ENCODE measurements around the gene NIN.

NIN gene

DNA sequence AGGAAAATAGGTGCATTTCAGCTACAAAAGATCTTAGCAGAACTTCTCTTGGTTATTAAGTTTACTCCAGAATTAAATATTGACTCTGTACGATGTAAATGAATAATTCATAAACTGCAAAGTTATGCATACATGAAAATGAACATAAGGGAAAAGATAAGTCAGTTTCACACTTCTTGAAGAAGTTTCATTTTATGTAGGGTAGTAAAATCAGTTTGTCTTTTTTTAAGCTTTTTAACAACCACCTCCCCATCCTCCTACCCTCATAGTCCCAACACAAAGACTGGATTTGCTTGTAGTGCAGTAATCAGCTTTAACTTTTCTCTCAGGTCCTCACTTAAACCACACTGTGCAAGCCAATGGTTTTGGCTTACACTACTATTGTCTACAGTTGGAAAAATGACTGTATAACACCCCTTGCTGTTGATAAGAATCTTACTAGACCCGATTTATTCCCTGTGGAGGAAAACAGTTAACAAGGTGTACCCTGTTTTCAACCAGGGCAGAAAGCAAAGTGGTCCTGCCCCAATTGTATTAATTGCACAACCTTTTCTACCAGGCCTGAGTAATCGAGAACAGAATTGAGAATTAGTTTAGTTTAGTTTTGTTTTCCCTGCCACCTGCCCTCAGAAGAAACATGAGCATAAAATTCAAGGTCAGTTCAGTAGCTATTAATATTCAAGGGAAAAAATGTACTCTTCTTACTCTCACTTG is 44.1 kb downstream of the NIN start:
- FAIRE-seq: no peak

DNA sequence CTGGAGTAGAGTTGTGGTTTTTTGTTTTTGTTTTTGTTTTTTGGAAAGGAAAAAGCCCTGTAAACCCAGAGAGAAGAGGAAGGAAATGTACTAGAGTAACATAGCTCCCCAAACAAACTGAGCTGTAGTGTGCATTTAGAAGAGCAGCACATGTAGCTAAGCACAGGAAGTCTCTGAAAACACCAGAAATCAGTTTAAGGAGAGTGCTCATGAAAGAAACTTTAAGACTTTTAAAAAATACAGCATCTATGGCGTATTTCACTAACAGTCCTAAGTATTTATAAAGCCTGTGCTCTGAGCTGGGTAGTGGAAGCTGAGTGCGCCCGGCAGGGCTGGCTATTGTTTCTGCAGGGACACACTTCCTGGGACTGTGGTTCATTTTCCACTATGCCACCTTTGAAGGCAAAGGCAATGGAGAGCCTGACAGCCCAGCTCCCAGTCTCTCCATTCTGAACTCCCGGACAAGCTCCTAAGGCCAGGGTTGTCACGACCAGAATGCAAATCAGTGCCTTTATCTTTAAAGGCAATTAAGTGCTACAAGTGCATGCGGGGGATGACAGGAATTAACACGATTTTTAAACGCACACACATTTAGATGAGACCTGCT is 45.4 kb downstream of the NIN start:
- FAIRE-seq: no peak

DNA sequence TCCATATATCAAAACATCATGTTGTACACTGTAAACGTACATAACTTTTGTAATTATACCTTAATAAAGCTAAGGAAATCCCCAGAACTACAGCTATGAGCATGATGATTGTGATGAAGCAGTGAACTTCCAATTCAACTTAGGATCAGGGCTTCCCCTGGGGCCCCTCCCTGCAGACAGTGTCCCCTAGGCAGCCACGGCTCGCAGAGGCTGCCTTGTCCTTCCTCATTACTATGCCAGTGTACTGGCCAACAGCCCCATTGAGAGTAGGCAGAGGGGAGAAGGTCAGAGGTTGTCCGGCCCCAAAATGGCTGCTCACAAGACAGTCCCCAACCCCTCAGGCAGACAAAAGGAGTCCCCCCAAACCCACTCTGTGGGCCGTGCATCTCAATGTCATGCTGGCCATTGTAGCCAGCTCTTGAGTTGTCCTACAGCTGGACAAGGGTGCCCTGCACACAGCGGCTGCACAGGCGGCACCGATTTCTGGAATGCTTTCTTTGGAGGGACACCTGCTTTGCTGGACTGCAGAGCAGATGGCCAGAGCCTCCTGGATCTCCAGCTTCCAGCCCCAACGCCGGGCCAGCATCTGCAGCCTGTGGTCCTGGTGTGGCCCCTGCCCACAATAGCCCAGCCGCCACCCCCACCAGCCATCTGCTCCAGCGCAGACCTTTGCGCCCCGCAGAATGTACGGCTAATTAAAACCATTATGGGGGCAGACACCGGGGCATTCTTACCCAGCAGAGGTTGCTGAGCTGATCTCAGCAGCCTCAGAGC is 46.1 kb downstream of the NIN start:
- no peak for FAIRE-seq

DNA sequence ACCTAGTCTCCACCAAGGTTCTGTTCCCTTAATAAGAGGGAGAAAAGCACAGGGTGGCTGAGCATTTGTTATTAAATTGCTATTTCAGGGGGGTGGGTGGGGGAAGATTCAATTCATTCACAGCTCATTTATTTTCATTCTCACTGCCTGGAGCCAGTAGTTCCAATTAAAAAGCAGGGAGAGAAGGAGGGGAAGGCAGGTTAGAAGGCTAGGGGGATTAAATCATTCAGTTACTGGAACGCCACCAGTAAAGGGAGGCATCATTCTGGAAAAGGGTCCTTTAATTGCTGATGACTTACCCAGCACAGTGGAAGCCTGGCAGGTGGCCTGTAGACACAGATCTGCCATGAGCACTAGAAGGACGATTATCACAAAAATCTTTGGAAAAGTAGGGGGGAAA is 47.4 kb downstream of the NIN start:
- no peak for FAIRE-seq

DNA sequence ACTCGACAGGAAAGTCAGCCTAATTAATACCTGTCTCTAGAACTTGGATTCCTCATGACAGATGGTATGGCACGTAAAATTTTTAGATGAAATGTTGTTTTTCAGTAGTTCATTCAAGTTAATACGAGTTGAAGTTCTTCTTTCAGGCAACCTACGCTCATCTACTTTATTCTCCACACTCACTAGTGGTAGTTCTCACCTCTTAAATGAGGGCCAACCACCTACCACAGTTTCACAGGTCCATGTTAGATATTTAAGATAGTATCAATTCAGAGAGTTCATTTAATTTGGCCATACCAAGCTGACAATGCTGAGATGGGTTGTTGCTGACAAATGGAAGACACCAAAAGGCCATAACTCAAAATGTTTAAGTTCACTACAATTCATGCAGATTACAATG is 50.6 kb downstream of the NIN start:
- no peak for FAIRE-seq

DNA sequence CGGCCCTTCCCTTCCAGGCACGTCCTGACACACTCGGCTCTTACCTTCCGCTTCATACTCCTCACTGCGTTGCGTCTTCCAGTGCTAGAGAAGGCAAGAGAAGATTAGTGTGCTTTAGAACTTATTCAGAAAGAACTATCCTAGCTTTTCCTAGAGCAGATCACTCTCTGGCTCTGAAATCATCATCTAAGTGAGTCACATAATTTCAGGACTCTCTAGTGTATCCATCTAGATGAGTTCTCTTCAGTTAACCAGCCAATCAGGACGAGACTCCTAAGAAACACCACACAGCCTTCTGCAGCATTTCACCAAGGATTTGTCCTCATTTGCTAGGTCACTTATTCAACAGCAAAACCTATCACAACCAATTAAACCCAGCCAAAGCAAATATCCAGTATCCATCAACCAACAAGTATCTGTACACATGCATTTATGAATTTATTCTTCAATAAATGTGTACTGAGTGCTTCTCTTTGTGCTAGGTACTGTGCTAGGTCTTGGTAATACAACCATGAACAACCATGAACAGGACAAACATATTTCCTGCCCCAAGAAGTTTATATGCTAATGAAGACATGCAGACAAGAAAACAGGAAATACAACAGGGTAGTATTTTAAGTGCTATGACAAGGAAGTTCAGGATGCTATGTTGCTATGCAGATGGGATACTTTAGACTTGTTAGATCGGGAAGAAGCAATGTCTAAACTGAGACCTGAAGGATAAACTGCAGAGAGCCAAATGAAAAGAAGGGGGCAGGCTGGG is 52.1 kb downstream of the NIN start:
- no peak for FAIRE-seq

DNA sequence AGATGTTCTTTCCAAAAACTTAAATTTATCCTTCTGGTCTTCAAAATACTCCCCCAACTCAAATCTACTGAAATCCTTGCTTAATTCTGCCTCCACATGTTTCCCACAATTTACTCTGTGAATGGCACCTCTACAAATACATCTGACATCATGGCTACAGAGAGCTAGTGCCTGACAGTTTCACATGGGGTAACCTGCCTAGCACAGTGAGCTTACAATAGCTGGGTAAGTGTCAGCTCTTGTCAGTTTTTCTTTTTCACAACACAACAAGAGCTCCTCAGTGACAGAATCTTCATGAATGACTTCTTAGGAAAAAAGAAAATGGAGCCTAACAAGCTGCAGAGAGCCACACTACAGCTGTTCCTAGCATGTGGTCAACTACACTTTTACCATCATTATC is 54.4 kb downstream of the NIN start:
- FAIRE-seq: no peak

DNA sequence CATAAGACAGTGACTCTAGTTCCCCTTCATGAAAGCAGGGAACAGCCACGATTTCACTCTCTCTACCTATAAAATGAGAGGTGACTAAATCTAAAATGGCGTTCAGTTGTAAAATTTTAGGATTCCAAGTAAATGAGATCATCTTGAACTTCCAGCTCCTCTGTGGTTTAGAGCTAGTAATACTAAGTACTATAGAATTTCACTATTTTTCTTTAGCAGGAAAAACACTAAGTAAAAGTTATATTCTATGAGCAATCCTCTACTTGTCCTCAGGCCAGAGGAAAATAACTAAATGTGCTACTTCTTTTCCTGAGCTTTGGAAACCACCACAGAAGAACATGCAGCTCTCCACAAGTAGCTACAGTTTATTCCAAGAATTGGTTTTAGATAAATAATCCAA is 55.6 kb downstream of the NIN start:
- no peak for FAIRE-seq

DNA sequence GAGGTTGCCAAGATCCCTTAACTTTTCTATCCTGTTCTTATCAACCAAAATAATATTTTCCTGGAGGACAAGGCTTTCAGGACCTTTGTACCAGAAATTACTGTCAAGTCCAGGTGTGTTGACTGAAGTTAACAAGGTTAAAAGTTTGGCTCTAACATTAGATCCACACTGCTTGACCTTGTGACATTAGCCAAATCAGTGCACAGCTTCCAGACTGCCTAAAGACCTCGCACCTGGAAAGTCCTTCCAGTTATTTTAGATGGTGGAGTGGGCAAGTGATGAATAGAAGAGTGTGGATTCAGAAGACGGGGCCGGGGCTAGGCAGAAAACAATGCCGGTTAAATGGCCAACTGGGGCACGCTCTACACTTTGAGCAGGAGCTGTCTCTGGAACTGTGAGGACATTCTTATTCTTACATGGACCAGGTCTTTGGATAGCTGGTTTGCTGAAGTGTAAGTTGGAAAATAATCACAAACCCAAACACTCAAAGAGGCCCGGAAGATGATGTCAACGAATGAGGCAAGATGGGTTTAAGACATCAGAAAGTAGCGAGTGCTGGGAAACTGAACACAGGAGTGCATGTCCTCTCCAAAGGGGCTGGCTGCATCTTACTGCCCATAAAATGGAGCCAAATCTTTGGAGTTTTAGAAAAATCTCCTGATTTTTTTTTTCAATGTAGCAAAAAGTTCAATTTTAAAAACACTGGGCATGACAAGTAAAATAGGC is 56.3 kb downstream of the NIN start:
- FAIRE-seq: no peak

DNA sequence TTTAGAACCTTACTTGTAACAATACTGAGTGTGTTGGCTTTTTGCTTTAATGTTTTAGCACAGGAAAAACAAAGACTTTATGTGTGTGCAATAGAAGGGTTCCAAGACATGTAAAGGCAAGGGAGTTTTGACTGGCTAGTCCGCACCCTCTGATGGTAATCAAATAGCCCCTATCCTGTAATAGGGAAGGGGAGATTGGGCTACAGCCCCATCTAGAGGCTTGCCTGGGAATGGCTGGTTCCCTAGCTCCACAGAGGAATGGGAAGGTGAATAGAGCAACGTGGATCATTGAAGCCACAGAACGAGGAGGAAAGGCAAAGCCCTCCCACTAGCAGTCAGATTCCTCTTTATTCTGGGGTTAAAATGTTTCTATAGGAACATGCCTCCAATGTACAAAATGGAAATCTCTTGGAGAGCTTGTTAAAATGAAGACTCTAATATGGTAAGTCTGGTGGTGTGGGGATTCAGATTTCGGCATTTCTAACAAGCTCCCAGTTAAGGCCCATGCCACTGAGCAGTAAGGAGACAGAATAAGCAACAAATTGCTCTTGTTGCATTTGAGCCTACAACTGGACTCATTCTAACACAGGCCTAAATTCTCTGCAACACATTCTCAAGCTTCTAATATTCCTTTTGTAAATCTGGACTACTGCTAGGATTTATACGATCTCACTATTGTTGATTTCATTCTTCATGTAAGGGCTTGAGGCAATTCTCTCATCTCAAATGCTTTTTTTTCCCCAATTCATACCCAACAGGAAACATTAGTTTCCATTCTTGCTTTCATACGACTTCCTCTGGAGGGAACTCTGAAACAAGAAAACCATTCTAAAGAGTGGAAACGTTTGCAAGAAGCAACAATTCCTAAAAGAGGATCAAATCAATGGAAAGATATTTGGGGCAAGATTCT is 57.1 kb downstream of the NIN start:
- FAIRE-seq: peak; percentile 42

DNA sequence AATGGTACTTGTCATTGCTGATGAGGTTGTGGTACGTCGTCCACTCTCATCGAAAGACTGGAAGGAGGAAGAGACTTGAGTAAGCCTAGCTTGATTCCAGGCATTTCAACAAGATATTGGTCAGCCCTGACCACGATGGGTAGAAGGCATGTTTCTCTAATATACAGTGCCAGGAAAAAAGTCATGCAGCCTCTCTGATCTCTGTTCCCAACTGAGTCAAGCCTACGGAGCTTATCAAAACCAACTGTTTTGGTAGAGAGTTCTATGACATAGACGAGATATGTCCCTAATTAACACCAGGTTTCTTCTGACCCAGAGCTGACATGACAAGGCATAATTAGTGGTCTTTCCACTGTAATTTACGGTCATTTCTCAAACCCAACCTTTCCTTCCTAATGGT is 58.5 kb downstream of the NIN start:
- no peak for FAIRE-seq

DNA sequence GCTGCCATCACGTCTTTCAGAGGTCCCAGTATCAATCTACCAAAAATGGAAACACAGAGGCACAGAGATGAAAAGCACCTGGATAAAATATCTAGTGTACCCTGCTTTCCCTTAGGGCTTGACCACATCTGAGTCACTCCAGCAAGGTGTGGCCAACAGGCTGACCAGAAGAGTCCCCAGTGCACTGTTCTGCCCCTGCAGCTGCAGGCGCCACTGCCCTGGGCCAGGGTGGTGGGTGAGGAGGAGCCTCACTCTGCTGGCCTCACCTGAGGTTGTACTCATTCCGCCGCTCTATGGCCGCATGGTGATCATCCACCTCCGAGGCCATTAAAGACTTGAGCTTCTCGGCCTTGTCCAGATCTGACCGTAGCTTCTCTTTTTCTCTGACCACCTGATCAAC is 60.4 kb downstream of the NIN start:
- FAIRE-seq: no peak

DNA sequence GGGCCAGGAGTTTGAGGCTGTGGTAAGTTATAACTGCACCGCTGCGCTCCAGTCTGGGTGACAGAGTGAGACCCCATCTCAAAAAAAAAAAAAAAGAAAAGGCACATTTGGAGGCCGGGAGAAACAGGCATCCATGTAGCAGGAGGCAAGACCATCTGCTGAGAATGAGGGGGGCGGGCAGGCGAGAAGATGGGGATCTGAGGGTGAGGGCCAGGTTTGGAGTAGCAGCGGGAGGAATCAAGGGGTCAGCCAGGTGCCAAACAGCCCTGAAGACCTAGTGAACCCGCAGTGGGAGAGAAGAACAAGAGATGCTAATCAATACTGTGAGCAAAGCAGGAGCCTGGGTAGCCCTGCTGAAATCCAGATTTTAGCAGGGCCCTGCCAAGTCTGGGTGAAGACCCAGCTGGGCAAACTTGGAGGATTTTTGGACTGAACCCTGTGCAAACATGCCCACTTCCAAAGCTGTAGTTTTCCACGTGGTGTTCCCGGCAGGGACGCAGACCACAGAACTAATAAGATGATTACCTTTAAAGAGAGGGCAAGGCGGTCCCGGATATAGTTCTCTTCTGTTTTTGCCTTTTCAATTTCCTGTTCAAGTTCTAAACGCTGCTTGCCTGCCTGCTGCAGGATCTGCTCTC is 61.0 kb downstream of the NIN start:
- no peak for FAIRE-seq

DNA sequence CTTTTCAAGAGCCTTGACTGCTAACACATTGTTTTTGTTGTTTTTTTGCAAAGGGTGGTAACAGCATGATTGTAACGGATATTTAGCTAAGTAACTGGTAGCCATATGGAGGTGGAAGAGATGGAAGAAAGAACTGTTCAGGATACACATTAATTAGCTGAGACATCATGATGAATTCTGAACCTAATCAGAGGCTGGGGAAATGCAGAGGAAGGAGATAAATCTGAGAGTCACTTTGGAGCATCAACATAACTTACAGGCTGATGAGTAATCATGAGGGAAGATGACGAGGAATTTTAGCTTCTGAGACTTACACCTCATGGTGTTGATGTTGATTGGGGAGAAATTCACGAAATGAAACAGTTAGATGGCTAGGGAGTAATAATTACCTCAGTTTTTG is 62.3 kb downstream of the NIN start:
- FAIRE-seq: no peak

DNA sequence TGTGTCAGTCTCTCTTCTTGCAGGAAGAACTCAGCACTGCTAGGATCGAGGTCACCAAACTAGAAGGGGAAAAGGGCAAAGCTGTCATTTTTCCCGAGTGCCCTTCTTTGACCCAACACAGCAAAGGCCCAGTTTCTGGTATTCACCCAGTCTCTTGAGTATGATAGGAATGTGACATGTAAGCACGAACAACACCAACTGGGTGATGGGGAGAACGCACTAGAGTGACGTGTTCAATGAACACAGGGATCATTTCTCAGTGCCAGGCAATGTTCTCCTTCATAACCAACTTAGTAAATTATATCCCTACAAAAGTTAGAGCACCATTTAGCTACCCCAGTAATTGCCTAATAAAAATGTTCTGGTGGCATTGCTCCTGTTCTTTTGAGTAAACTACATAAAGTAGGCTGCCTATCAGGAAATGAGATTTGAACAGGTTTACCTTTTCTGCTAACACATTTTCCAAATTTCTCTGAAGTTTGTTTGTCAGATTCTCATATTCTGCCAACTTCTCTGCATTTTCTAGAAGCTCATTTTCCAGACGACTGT is 64.5 kb downstream of the NIN start:
- no peak for FAIRE-seq

DNA sequence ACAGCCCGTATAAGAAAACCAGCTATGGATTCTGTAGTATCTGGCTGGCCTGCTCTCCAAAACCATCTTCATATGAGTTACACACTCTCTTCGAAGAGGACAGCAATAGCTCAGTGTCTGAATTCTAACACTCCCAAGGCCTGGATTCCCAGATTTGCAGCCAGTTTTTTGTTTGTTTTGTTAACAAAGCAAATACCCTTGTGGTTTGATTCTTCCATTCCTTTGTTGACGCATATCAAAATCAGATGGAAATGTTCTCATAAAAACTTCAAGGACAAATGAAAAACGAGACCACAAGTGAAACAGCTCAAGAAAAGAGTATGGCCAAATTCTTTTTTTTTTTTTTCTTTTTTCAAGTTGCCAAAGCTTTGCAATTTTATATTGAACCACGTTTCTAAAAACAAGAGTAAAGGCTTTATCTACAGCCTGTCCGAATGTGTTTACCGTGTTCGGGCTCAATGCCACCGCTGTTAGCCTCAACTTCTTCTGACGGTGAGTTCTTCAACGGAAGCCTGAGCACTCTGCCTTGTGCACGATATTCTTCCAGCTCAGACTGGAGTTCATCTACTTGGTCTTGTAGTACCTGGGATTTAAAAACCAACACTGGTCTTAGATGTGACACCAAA is 67.5 kb downstream of the NIN start:
- FAIRE-seq: no peak

DNA sequence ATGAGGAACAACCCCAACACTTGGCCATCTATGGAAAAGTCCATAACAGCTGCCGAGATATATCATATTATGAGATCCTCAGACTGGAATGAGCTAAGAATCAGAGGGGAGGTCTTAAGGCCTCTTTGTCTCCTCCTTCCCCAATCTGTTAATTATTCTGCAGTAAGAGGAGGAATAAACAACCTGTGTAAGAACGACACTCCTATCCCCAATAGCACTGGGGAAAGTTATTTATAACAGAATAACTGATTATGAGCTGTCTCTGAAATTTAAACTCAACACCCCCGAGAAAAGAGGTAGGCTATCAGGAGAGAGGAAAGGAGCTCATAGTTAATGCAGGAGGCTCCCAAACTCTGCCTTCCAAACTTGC is 68.0 kb downstream of the NIN start:
- FAIRE-seq: no peak

DNA sequence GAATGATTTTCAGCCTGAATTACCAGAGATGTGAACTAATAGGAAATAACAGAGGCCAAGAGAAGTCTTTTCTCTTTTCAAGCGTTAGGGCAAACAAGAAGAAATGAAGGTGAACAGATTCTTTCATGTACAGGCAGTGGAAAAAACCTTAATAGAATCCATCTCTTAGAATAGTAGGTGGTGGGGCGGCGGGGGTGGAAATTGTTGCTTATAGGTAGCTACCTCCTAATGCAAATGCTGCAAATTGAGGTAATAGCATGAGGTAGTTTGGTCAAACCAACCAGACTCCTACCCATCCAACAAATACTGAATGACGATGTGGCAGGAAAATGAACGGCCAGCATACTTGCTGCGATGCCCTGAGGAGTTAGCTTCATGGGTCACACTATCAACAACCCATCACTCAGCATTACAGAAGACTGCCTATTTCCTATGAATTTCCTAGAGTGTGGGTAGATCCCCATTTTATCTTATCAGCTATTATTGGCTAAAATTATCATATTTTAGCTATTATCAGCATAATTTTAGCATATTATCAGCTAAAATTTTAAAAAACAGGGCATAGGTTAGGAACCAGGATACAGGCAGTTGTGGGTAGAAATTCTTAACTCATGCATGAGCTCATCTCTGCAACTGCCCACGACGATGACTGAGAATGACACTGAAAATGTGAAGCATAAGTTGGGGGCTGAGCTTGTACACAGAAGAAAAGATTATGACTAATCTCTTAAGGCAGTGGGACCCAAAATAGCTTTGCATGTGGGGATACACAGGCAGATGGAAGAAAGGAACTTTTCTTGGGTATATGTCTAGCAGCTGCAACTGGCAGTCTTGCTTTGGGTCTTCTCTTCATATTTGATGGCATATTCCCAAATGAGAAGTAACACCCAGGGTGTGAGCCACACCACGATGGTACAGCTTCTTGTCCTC is 68.7 kb downstream of the NIN start:
- FAIRE-seq: no peak

DNA sequence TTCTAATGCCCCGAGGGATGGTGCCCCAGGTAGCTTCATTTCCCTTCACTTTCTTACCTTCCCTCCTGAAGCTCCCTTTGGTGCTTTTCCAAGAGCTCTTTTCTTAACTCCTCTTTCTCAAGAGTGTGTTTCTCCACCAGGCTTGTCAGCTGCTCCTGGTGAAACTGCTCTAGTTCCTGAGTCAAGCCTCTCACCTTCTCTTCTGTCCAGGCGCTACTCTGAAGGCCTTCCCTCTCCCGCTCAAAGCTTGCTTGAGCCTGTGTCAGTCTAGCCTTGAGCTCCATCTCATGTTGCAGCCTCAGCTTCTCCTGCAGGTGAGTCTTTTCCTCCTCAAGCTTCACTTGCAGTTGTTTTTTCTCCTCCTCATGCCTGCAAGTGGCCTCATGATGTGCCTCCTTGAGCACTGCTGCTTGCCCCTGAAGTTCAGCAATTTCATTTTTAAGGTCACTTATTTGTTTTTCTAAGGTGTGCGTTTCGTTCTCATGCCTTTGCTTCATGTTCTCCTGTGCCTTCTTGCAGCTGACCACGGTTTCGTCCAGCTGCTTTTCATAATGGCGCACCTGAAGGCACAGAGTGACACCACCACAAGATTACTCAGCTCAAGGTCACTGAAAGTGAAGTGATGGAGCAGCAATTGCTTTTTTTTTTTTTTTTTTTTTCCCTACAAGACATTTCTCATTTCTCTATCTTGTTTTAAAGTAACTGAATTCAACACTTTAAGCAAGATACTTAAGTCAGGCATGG is 71.0 kb downstream of the NIN start:
- no peak for FAIRE-seq

All from G401.6 (cell line).